ENCODE results near the gene CERS3.

Gene CERS3

GRCh38 chr15:100383302-100384107 lies 145.2 kb downstream of the CERS3 start:
- no peak for DNase-seq (ENCODE audit: low spot score)

GRCh38 chr15:100373942-100374341 lies 154.8 kb downstream of the CERS3 start:
- DNase-seq (ENCODE audit: low spot score), result no peak

- no peak for DNase-seq (ENCODE audit: low spot score)
These were observed 155.4 kb downstream of the CERS3 start for GRCh38 chr15:100373120-100373896.

- no peak for DNase-seq (ENCODE audit: low spot score)
These were observed 156.0 kb downstream of the CERS3 start for GRCh38 chr15:100372739-100373119.

GRCh38 chr15:100355342-100355741 lies 173.4 kb downstream of the CERS3 start:
- no peak for DNase-seq (ENCODE audit: low spot score)

GRCh38 chr15:100353449-100353848 lies 175.3 kb downstream of the CERS3 start:
- no peak for DNase-seq (ENCODE audit: low spot score)

GRCh38 chr15:100350434-100351226 lies 178.1 kb downstream of the CERS3 start:
- DNase-seq (ENCODE audit: low spot score), result no peak

Measured in D341Med (cell line).